ENCODE measurements around the gene ANKRD55. TPM values are rescaled to one million over a fixed set of nuclear protein-coding genes. Genes with fewer than 3 reads are reported as not detected.

The ANKRD55 gene
- total RNA-seq, 2 experiments from 2014 or later, result not detected

DNA sequence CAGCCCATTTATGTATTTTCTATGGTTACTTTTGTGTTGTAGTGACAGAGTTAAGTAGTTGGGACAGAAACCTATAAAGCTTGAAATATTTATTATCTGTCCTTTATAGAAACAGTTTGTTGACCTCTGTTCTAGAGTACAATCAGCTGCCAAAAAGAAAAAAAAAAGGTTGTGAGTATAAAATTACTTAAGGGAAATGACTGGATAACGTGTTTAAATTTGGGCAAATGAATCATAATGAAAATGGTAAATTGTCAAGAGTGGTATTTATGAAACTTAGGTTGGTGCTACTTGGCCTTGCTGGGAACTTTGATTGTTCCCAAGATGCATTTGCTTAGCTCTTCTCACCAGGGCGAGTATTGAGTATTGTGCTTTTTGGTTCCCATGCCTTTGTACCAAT lies 168.1 kb downstream of the ANKRD55 start:
- BruUV-seq (replicated peaks), result no TSS peak
- CTCF ChIA-PET (ENCODE audit: unreplicated experiment), result no interaction called here
- Histone ChIP-seq H3K4me1 (ENCODE audit: insufficient read depth, low read length, poor library complexity, severe bottlenecking) (no peaks in the 10 kb centered on the region), H3K4me3 (ENCODE audit: low read depth, low read length, poor library complexity, severe bottlenecking) (no peak overlapping the region), H3K9me3 (ENCODE audit: low read length) (no peaks in the 10 kb centered on the region), H4K20me1 (ENCODE audit: insufficient read depth, low read length) (no peaks in the 10 kb centered on the region), H3K79me2 (ENCODE audit: insufficient read depth, low read depth, low read length) (no peaks in the 10 kb centered on the region), H3K27ac (ENCODE audit: low read depth, low read length, poor library complexity, severe bottlenecking) (no peak overlapping the region), H3K4me2 (ENCODE audit: low read length) (no peak overlapping the region), H2AFZ (ENCODE audit: low read length) (no peak overlapping the region), H3K9me2 (ENCODE audit: insufficient read depth, low read length) (no peaks in the 10 kb centered on the region), H3K36me3 (ENCODE audit: insufficient read depth, low read length) (no peaks in the 10 kb centered on the region)
- no peak for DNase-seq (ENCODE audit: low spot score)
- TF ChIP-seq EZH2phosphoT487 (IDR thresholded peaks at IDR 0.05; ENCODE audit: borderline replicate concordance, low read depth, low read length), result no peak
- TF ChIP-seq, protein P1, sequence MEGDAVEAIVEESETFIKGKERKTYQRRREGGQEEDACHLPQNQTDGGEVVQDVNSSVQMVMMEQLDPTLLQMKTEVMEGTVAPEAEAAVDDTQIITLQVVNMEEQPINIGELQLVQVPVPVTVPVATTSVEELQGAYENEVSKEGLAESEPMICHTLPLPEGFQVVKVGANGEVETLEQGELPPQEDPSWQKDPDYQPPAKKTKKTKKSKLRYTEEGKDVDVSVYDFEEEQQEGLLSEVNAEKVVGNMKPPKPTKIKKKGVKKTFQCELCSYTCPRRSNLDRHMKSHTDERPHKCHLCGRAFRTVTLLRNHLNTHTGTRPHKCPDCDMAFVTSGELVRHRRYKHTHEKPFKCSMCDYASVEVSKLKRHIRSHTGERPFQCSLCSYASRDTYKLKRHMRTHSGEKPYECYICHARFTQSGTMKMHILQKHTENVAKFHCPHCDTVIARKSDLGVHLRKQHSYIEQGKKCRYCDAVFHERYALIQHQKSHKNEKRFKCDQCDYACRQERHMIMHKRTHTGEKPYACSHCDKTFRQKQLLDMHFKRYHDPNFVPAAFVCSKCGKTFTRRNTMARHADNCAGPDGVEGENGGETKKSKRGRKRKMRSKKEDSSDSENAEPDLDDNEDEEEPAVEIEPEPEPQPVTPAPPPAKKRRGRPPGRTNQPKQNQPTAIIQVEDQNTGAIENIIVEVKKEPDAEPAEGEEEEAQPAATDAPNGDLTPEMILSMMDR (conservative IDR thresholded peaks at IDR 0.05; ENCODE audit: low read length), result no peak
- POLR2A ChIA-PET, result interaction anchor here (0.9 kb wide), 1 partner anchor 41 kb away, joined by 3 read pairs; no protein-coding TSS in a partner anchor
- intact Hi-C loops (cut with micrococcal nuclease; ENCODE audit: unreplicated experiment), result no loop called here

DNA sequence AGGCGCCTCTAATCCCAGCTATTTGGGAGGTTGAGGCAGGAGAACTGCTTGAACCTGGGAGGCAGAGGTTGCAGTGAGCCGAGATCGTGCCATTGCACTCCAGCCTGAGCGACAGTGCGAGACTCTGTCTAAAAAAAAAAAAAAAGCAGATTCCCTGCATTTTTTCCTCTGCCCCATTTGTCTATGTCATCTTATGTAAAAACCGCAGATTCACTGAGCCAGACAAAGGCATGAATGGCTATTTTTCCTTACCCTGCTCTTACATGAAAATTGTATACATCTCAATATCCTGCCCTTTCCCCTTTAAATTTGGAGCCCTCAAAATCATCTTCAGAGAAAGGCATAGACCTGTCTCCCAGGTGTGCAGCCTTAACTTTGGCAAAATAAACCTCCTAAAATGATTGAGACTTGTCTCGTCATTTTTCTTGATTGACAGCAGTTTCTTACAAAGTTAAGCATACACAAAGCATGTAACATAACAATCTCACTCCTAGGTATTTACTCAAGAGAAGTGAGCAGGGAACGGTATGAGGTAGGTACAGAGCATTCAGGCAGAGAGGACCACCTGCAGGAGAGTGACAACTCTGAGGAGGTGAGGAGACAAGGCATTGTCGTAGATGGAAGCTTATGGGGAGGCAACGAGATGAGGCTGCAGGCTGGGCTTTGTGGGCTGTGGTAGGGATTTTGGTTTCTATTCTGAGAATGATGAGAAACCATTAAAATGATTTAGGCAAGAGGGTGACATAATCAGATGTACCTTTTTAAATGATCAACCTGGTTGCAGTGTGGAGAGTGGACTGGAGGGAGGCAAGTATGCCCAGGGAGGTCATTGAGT lies 172.6 kb downstream of the ANKRD55 start:
- H3K27ac ChIP-seq (ENCODE audit: low read depth, low read length, poor library complexity, severe bottlenecking), result no peak overlapping the region
- H4K20me1 ChIP-seq (ENCODE audit: insufficient read depth, low read length), result no peaks in the 10 kb centered on the region
- no peaks in the 10 kb centered on the region for H3K4me1 ChIP-seq (ENCODE audit: insufficient read depth, low read length, poor library complexity, severe bottlenecking)
- no peak for TF ChIP-seq EZH2phosphoT487 (IDR thresholded peaks at IDR 0.05; ENCODE audit: borderline replicate concordance, low read depth, low read length)
- TF ChIP-seq, protein P1 (conservative IDR thresholded peaks at IDR 0.05; ENCODE audit: low read length), result no peak
- H3K79me2 ChIP-seq (ENCODE audit: insufficient read depth, low read depth, low read length), result no peaks in the 10 kb centered on the region
- no peaks in the 10 kb centered on the region for H3K9me2 ChIP-seq (ENCODE audit: insufficient read depth, low read length)
- no peak for DNase-seq (ENCODE audit: low spot score)
- H3K9me3 ChIP-seq (ENCODE audit: low read length), result no peaks in the 10 kb centered on the region
- no peaks in the 10 kb centered on the region for H3K36me3 ChIP-seq (ENCODE audit: insufficient read depth, low read length)
- no peak overlapping the region for H2AFZ ChIP-seq (ENCODE audit: low read length)
- H3K4me2 ChIP-seq (ENCODE audit: low read length), result no peak overlapping the region
- ChIA-PET POLR2A (no interaction called here), CTCF (ENCODE audit: unreplicated experiment) (no interaction called here)
- no peak overlapping the region for H3K4me3 ChIP-seq (ENCODE audit: low read depth, low read length, poor library complexity, severe bottlenecking)
- intact Hi-C loops (cut with micrococcal nuclease; ENCODE audit: unreplicated experiment), result no loop called here
- BruUV-seq (replicated peaks), result no TSS peak

DNA sequence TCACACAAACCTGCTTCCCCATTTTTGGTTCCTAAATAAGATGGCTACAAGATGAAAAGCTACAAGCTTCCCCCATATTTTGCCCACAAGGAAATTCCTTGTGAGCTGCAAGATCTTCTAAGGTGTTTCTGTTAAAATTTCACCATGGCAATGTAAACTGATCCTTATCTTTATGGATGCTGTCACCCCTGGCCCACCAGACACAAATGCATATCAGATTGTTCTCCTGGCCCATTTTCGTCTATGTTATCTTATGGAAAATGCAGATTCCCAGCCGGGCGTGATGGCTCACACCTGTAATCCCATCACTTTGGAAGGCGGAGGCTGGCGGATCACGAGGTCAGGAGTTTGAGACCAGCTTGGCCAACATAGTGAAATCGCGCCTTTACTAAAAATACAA lies 173.3 kb downstream of the ANKRD55 start:
- no peaks in the 10 kb centered on the region for H3K79me2 ChIP-seq (ENCODE audit: insufficient read depth, low read depth, low read length)
- no peak overlapping the region for H3K4me3 ChIP-seq (ENCODE audit: low read depth, low read length, poor library complexity, severe bottlenecking)
- H3K36me3 ChIP-seq (ENCODE audit: insufficient read depth, low read length), result no peaks in the 10 kb centered on the region
- no peak overlapping the region for H3K4me2 ChIP-seq (ENCODE audit: low read length)
- intact Hi-C loops (cut with micrococcal nuclease; ENCODE audit: unreplicated experiment), result no loop called here
- ChIA-PET POLR2A (no interaction called here), CTCF (ENCODE audit: unreplicated experiment) (no interaction called here)
- no peaks in the 10 kb centered on the region for H4K20me1 ChIP-seq (ENCODE audit: insufficient read depth, low read length)
- H3K9me2 ChIP-seq (ENCODE audit: insufficient read depth, low read length), result no peaks in the 10 kb centered on the region
- BruUV-seq (replicated peaks), result no TSS peak
- no peaks in the 10 kb centered on the region for H3K9me3 ChIP-seq (ENCODE audit: low read length)
- no peak for DNase-seq (ENCODE audit: low spot score)
- H2AFZ ChIP-seq (ENCODE audit: low read length), result no peak overlapping the region
- no peak overlapping the region for H3K27ac ChIP-seq (ENCODE audit: low read depth, low read length, poor library complexity, severe bottlenecking)
- no peaks in the 10 kb centered on the region for H3K4me1 ChIP-seq (ENCODE audit: insufficient read depth, low read length, poor library complexity, severe bottlenecking)
- TF ChIP-seq EZH2phosphoT487 (IDR thresholded peaks at IDR 0.05; ENCODE audit: borderline replicate concordance, low read depth, low read length), result no peak
- TF ChIP-seq, protein P1 (conservative IDR thresholded peaks at IDR 0.05; ENCODE audit: low read length), result no peak
